Right lobe of liver (tissue), 6 donors: ENCODE data around the gene PHEX. TPM values are rescaled to one million over a fixed set of nuclear protein-coding genes. Genes with fewer than 3 reads are reported as not detected.

Experiments
- ATAC-seq, 4 donors: fragments of 200-7000 bp; cut with Tn5 transposase; one replicate each; pipeline ENCODE4 v1.9.1; 2020; ENCODE audit warnings: mild to moderate bottlenecking in 4 of 4, moderate library complexity in 4 of 4
- DNase-seq, 3 donors: peaks; one replicate each; pipeline ENCODE4 v3.0.0-alpha.2; 2020
- H3K27ac ChIP-seq, 3 donors: fragments of 200-600 bp; one replicate each; pipeline ENCODE4 v1.8.0; 2022
- H3K27me3 ChIP-seq, 2 donors: fragments of 200-600 bp; one replicate each; pipeline ENCODE4 v1.8.0; 2022
- H3K36me3 ChIP-seq, 4 donors: fragments of 200-600 bp; sonication (generic) in 1 of 4; one replicate each; pipeline versions ENCODE4 v1.5.1 to v1.8.0; 2017 to 2022; ENCODE audit warnings: control low read depth in 1 of 4
- H3K4me1 ChIP-seq, 4 donors: fragments of 200-600 bp; sonication (generic) in 1 of 4; one replicate each; pipeline versions ENCODE4 v1.5.1 to v1.8.0; 2017 to 2022; ENCODE audit warnings: control low read depth in 1 of 4
- H3K4me3 ChIP-seq, 3 donors: fragments of 200-600 bp; one replicate each; pipeline ENCODE4 v1.8.0; 2022
- H3K9me3 ChIP-seq, 4 donors: fragments of 200-600 bp; sonication (generic) in 1 of 4; one replicate each; pipeline versions ENCODE4 v1.5.1 to v1.8.0; 2017 to 2022; ENCODE audit warnings: control low read depth in 1 of 4
- POLR2A ChIP-seq: fragments of 450-650 bp; IDR thresholded peaks from one replicate; pipeline ENCODE4 v1.6.1; 2017; ENCODE audit warnings: antibody characterized with exemption, mild to moderate bottlenecking
- WGBS: methylation state at CpG from one replicate; pipeline ENCODE4 v1.1.6; 2018; ENCODE audit warnings: low coverage, low lambda C conversion rate; ENCODE audit not compliant: insufficient coverage; ENCODE audit errors: missing lambda C conversion rate; 5-methylcytosine and 5-hydroxymethylcytosine counted together
- intact Hi-C, 2 donors: fragments of 100-400 bp; cut with DNase I; formaldehyde crosslinking; loops; one replicate each; pipeline versions ENCODE4 v1.11.2 to v1.14.1; 2022
- total RNA-seq, 6 experiments: library from RNA; depleted of rRNA in 2 of 6; stranded (reverse); fragments of >200 nt in 2 of 6; fragmentation: NEBNext Ultra II Directional in 3 of 6; extraction: Animal tissue kit (Norgen Biotek cat#: 25700) in 3 of 6; gene quantifications; one replicate each; pipeline versions ENCODE4 v1.1.0 to v1.2.4, GENCODE V29; 2016 to 2023
- TF ChIP-seq, protein P1 (sequence below), 4 donors: fragments of 200-600 bp in 3 of 4; fragments of 450-650 bp in 1 of 4; IDR thresholded peaks; one replicate each; pipeline versions ENCODE4 v1.5.1 to v1.8.0; 2016 to 2022; ENCODE audit warnings: antibody characterized with exemption in 4 of 4, mild to moderate bottlenecking in 2 of 4
- donor health status: DM: no; HTN: yes; CAD: no.
- donor health status: DM: no; HTN: no; CAD: no.
- donor health status: DM: no; HTN: no; CAD: no.
- donor health status: DM: no; HTN: yes; CAD: no.
- donor health status: DM: no; HTN: yes; CAD: no.

Gene PHEX
- total RNA-seq, 6 experiments from 2014 or later = 0.13 TPM; not detected in 5

DNA sequence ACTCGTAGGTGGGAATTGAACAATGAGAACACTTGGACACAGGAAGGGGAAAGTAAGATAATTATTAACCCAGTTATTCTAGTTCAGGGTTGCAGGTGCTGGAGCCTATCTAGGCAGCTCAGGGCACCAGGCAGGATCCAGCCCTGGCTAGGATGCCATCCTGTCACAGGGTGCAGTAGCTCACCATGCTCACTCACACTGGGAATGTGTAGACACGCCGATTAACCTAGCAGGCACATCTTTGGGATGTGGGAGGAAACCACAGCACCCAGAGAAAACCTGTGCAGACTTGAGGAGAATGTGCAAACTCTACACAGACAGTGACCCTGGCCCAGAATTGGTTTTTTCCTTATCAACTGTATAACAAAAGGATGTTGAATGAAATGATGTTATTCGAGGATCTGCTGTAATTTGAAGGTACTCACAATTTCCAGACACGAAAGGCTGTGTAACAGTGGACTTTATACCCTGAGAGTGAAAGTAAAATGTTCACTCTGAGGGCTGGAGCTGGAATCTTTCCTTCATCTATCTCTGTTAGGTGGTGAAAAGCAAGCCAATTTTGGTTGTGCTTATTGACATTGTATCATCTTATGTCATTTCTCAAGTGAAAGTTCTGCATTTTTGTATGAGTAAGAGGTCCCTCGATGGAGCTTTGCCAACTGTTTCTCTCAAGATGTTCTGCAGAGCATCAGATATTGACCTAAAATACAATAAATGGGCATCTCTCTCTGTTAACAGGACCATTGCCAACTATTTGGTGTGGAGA, 78.8 kb downstream of the PHEX start:
- ATAC-seq (peak; percentile 83 to 92 (median 89)), DNase-seq (peak in 2 of 3 donors; percentile 26 to 45)
- 18% methylated on average over 5 of the region's 6 CpGs for WGBS
- Histone ChIP-seq H3K36me3 (no peaks in the 10 kb centered on the region), H3K27ac (no peak overlapping the region), H3K4me3 (no peak overlapping the region), H3K27me3 (no peaks in the 10 kb centered on the region), H3K9me3 (no peaks in the 10 kb centered on the region), H3K4me1 (peaks cover 0 to 4% (median 0%) of the 10 kb centered on the region in 4 donors)
- TF ChIP-seq POLR2A = no peak
- TF ChIP-seq, protein P1, sequence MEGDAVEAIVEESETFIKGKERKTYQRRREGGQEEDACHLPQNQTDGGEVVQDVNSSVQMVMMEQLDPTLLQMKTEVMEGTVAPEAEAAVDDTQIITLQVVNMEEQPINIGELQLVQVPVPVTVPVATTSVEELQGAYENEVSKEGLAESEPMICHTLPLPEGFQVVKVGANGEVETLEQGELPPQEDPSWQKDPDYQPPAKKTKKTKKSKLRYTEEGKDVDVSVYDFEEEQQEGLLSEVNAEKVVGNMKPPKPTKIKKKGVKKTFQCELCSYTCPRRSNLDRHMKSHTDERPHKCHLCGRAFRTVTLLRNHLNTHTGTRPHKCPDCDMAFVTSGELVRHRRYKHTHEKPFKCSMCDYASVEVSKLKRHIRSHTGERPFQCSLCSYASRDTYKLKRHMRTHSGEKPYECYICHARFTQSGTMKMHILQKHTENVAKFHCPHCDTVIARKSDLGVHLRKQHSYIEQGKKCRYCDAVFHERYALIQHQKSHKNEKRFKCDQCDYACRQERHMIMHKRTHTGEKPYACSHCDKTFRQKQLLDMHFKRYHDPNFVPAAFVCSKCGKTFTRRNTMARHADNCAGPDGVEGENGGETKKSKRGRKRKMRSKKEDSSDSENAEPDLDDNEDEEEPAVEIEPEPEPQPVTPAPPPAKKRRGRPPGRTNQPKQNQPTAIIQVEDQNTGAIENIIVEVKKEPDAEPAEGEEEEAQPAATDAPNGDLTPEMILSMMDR (IDR thresholded peaks at IDR 0.05) = no peak
- intact Hi-C loops = no loop called here

DNA sequence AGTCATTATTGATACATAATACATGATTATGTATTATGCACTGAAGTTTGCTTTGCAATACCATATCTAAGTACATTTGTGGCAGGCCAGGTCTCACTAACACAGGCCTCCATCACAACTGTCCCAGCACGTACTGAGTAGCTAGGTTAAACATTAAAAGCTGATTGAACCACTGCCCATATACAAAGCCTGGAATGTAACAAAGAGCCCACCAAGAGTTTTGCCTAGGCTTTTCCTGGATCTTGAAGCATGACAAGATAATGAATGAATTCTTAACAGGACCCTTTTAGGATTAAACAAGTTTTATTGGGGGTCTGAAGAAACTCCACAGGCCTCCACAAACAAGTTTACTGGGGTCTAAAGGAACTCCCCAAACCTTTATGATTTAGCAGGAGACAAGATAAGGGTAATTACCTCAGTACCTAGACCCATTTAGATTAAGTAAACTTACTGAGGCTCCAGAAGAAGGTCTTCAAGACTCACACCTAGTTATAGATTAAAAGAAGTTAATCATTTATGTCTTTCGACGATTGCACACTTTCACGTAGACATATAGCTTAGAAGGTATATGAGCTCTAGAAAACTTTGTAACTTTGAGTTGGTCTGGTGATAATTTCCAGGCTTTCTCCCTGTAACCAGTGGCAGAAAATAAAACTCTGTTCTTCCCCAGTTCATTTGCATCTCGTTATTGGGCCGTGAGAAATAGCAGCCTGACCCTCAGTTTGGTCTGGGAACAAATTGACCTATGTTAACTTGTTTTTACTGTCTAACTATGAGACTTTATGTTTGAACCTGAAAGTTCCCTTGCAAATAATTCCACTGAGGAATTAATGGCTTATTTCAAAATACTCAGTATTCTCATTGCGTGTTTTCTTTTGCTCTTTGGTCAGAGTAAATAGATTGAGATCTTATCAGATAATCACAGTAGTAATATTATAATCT, 84.8 kb downstream of the PHEX start:
- no peaks in the 10 kb centered on the region for H3K36me3 ChIP-seq
- no peaks in the 10 kb centered on the region for H3K9me3 ChIP-seq
- WGBS = 38% methylated on average over 7 of the region's 7 CpGs
- intact Hi-C loops = no loop called here
- no peak overlapping the region for H3K4me3 ChIP-seq
- no peak for TF ChIP-seq POLR2A
- TF ChIP-seq, protein P1 (IDR thresholded peaks at IDR 0.05) = no peak
- no peaks in the 10 kb centered on the region for H3K4me1 ChIP-seq
- no peak for DNase-seq
- peaks cover 0 to 10% of the 10 kb centered on the region in 2 donors for H3K27me3 ChIP-seq
- H3K27ac ChIP-seq = no peak overlapping the region
- ATAC-seq = no peak

DNA sequence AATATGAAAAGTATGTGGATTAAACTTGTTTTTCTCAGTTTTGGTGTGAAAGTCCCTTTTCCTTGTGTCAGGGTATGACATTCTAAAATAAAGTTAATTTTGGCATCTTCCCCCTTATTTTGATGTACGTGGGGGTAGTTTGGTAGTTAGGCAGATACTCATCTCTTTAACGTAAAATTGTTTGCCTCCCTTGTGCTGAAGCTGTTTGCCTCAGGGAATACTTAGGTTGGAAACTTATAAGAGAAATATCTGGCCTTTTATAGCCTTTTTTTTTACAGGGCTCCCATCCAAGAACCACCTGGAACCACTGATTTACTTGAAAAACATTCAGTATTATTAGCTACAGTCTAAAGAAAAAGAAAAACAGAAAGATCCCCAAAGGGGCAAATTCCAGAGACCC, 85.5 kb downstream of the PHEX start:
- WGBS = 19% methylated on average over 2 of the region's 2 CpGs
- Histone ChIP-seq H3K4me3 (no peak overlapping the region), H3K36me3 (no peaks in the 10 kb centered on the region), H3K9me3 (no peaks in the 10 kb centered on the region), H3K4me1 (no peaks in the 10 kb centered on the region), H3K27ac (no peak overlapping the region), H3K27me3 (peaks cover 0 to 10% of the 10 kb centered on the region in 2 donors)
- DNase-seq (no peak), ATAC-seq (no peak)
- intact Hi-C loops = no loop called here
- no peak for TF ChIP-seq POLR2A
- TF ChIP-seq, protein P1 (IDR thresholded peaks at IDR 0.05) = no peak

DNA sequence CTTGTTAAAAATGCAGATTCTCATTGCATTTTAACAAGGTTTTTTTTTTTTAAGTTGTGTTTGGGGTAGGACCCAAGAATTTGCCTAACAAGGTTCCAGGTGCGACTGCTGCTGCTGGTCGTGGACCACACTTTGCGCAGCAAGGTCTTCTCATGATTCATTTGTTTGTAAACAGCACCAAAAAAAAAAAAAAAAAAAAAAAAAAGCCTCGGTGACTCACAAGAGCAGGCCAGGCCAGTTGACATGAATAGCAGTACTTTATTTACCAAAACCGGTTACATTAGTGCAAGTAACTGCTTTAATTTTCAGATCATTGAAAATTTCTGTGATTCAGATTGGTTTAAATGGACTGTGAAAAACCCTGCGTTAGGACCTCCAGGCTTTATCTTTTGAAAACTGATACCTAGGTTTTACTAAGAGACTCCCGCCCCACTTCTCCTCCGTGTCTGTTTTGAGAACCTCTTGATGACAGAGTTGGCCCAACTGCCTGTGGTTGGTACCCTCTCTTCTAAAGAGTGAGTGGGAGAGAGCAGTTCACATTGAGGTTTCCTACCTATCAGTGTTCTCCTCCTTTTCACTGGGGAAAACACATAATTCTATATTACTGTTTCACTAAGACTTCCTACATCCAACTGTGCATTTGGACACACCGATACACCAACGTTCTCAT, 86.2 kb downstream of the PHEX start:
- TF ChIP-seq POLR2A = no peak
- TF ChIP-seq, protein P1 (IDR thresholded peaks at IDR 0.05) = no peak
- intact Hi-C loops = no loop called here
- no peaks in the 10 kb centered on the region for H3K4me1 ChIP-seq
- H3K36me3 ChIP-seq = no peaks in the 10 kb centered on the region
- H3K4me3 ChIP-seq = no peak overlapping the region
- DNase-seq (no peak), ATAC-seq (no peak)
- no peak overlapping the region for H3K27ac ChIP-seq
- H3K27me3 ChIP-seq = peaks cover 0 to 10% of the 10 kb centered on the region in 2 donors
- no peaks in the 10 kb centered on the region for H3K9me3 ChIP-seq
- WGBS = 52% methylated on average over 10 of the region's 10 CpGs
